GM12878 (cell line): Measurements from ENCODE around the gene WDFY3. TPM values are rescaled to one million over a fixed set of nuclear protein-coding genes. Genes with fewer than 3 reads are reported as not detected.

Experiments
- CBX3 ChIP-seq: fragments of 200-600 bp; sonication (generic); IDR thresholded peaks from 2 replicates; pipeline ENCODE4 v1.6.1; 2016; ENCODE audit warnings: low read depth, borderline replicate concordance
- CHD1 ChIP-seq: IDR thresholded peaks from 2 replicates; pipeline ENCODE4 v1.6.1; 2012; ENCODE audit warnings: low read depth, low read length, improper control_type of control experiment
- HCFC1 ChIP-seq: fragments of 150-350 bp; IDR thresholded peaks from 2 replicates; pipeline ENCODE4 v1.6.1; 2014; ENCODE audit warnings: low read length
- HDAC2 ChIP-seq: fragments of 200-600 bp; sonication (generic); IDR thresholded peaks from 2 replicates; pipeline ENCODE4 v1.6.1; 2017
- MAX ChIP-seq: IDR thresholded peaks from 2 replicates; pipeline ENCODE4 v1.6.1; 2012; ENCODE audit warnings: low read depth, low read length, improper control_type of control experiment
- SKIL ChIP-seq: fragments of 450-650 bp; IDR thresholded peaks from 2 replicates; pipeline ENCODE4 v1.6.1; 2017; ENCODE audit warnings: mild to moderate bottlenecking, low read depth, inconsistent platforms; ENCODE audit not compliant: poor library complexity, severe bottlenecking
- SUPT20H ChIP-seq: IDR thresholded peaks from 2 replicates; pipeline ENCODE4 v1.6.1; 2011; ENCODE audit warnings: low read depth, mild to moderate bottlenecking, low read length, moderate library complexity, borderline replicate concordance; ENCODE audit not compliant: control insufficient read depth
- USF1 ChIP-seq: IDR thresholded peaks from 2 replicates; pipeline ENCODE4 v1.6.1; 2011; ENCODE audit warnings: borderline replicate concordance, low read depth, mild to moderate bottlenecking, moderate library complexity, mixed read lengths, low read length; ENCODE audit not compliant: insufficient read depth; ENCODE audit errors: extremely low read length
- YBX1 ChIP-seq: fragments of 450-650 bp; IDR thresholded peaks from 2 replicates; pipeline ENCODE4 v1.6.1; 2016; ENCODE audit warnings: antibody characterized with exemption
- polyA plus RNA-seq, 11 experiments: library from polyadenylated mRNA; depleted of rRNA in 4 of 11; unstranded in 6 of 11; stranded (reverse) in 5 of 11; fragments of >200 nt; fragmentation: Nextera tagmentation in 4 of 11; fragmentation: Illumina TruSeq in 1 of 11; extraction: Ambion mirVana in 4 of 11; extraction: Trizol in 1 of 11; gene quantifications; 1 replicate in 1 of 11; 2 replicates in 10 of 11; pipeline versions ENCODE4 v1.2.1 to v1.2.3, GENCODE V29; 2011 to 2016; ENCODE audit warnings: inconsistent platforms in 2 of 11, missing spikeins in 2 of 11, low read depth in 1 of 11
- total RNA-seq, 4 experiments: library from RNA; depleted of rRNA in 3 of 4; stranded (reverse); fragments of >200 nt in 3 of 4; fragmentation: Illumina TruSeq in 1 of 4; extraction: Trizol in 1 of 4; gene quantifications; 2 replicates each; pipeline versions ENCODE4 v1.2.1 to v1.2.3, GENCODE V29; 2013 to 2021
- TF ChIP-seq, protein P1 (sequence below): IDR thresholded peaks from 2 replicates; pipeline ENCODE4 v1.6.1; 2012; ENCODE audit warnings: low read depth, low read length, improper control_type of control experiment

WDFY3 gene
- total and polyA plus RNA-seq, 10 of the 15 experiments (the other 5 are each of a cell fraction or from before 2014, with no cell fraction given), result 0.01 to 0.23 (median 0.12) TPM; not detected in 2

- no peak for TF ChIP-seq MAX
- no peak for TF ChIP-seq USF1
- TF ChIP-seq CBX3, result no peak
- TF ChIP-seq HCFC1, result no peak
- TF ChIP-seq YBX1, result no peak
- TF ChIP-seq HDAC2, result no peak
- TF ChIP-seq, protein P1, sequence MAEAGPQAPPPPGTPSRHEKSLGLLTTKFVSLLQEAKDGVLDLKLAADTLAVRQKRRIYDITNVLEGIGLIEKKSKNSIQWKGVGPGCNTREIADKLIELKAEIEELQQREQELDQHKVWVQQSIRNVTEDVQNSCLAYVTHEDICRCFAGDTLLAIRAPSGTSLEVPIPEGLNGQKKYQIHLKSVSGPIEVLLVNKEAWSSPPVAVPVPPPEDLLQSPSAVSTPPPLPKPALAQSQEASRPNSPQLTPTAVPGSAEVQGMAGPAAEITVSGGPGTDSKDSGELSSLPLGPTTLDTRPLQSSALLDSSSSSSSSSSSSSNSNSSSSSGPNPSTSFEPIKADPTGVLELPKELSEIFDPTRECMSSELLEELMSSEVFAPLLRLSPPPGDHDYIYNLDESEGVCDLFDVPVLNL, result no peak
- TF ChIP-seq CHD1, result no peak
- no peak for TF ChIP-seq SUPT20H
- TF ChIP-seq SKIL, result no peak
Measured at GRCh38 chr4:84688605-84689004, 277.9 kb downstream of the WDFY3 start (continued).
